Fibroblast of skin of right biceps (primary cell): Measurements from ENCODE around the gene RCAN3.
"Not testable (repeated sequence)": the region's sequence is repeated elsewhere in the genome, so short reads cannot be mapped to it uniquely, and the experiment has no call there.

Source experiments
- DNase-seq: peaks from one replicate; pipeline ENCODE4 v3.0.0-alpha.2; 2013

Gene RCAN3

GRCh38 chr1:24486331-24487065 lies 16.1 kb upstream of the RCAN3 start:
- DNase-seq, result no peak

- no peak for DNase-seq
Observed at GRCh38 chr1:24487455-24487854, 15.2 kb upstream of the RCAN3 start.

- not testable (repeated sequence) for DNase-seq
Observed at GRCh38 chr1:24488159-24488558, 14.5 kb upstream of the RCAN3 start.

- DNase-seq, result no peak
Observed at GRCh38 chr1:24489674-24490073, 13.0 kb upstream of the RCAN3 start.

- no peak for DNase-seq
Observed at GRCh38 chr1:24490101-24490781, 12.4 kb upstream of the RCAN3 start.

- DNase-seq, result peak; percentile 10
Observed at GRCh38 chr1:24491577-24492360, 10.9 kb upstream of the RCAN3 start.

- DNase-seq, result not testable (repeated sequence)
Observed at GRCh38 chr1:24492935-24493334, 9.7 kb upstream of the RCAN3 start.

- no peak for DNase-seq
Observed at GRCh38 chr1:24493785-24494184, 8.9 kb upstream of the RCAN3 start.

GRCh38 chr1:24498589-24498988 lies 4.0 kb upstream of the RCAN3 start:
- no peak for DNase-seq

GRCh38 chr1:24500448-24501048 lies 2.1 kb upstream of the RCAN3 start:
- no peak for DNase-seq

- peak; percentile 12 for DNase-seq
Observed at GRCh38 chr1:24501371-24502064, 1.1 kb upstream of the RCAN3 start.

- DNase-seq, result peak; percentile 65
Observed at GRCh38 chr1:24502065-24502708, 449 bp upstream of the RCAN3 start.

- DNase-seq, result no peak
Observed at GRCh38 chr1:24503059-24503751, 569 bp downstream of the RCAN3 start.

- DNase-seq, result no peak
Observed at GRCh38 chr1:24503870-24504523, 1.4 kb downstream of the RCAN3 start.

- DNase-seq, result no peak
Observed at GRCh38 chr1:24504560-24504959, 1.9 kb downstream of the RCAN3 start.

GRCh38 chr1:24505816-24506215 lies 3.2 kb downstream of the RCAN3 start:
- DNase-seq, result no peak

- DNase-seq, result no peak
Observed at GRCh38 chr1:24506691-24507381, 4.2 kb downstream of the RCAN3 start.

- DNase-seq, result no peak
Observed at GRCh38 chr1:24507405-24507804, 4.8 kb downstream of the RCAN3 start.

- no peak for DNase-seq
Observed at GRCh38 chr1:24508911-24509310, 6.3 kb downstream of the RCAN3 start.

- no peak for DNase-seq
Observed at GRCh38 chr1:24513706-24514105, 11.1 kb downstream of the RCAN3 start.
